Measurements from ENCODE around the gene ZDHHC24. TPM values are rescaled to one million over a fixed set of nuclear protein-coding genes. Genes with fewer than 3 reads are reported as not detected.

The ZDHHC24 gene
- total RNA-seq, 1 experiment from 2014 or later, result 29.5 TPM

DNA sequence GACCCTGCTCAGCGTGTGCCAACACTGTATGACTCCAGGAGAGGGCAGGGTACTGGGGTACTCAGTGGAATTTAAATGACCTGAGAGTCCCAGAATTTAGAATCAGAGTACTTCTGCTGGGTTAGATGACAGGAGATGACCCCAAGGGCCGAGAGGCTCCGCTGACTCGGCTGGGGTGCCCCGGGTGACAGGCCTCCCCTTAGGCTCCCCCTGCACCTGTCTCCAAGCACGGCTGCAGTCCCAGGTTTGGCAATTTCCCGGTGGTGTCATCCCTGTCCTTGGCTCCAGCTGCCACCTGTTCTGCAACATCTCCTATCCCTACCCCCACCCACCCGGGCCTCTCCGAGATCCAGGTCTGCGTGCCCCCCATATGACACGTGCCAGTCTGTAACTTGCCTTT lies 2.2 kb upstream of the ZDHHC24 start:
- no peak overlapping the region for H3K27ac ChIP-seq (ENCODE audit: low read length)
- no peaks in the 10 kb centered on the region for H3K36me3 ChIP-seq (ENCODE audit: control insufficient read depth, insufficient read depth, low read length)
- TF ChIP-seq POLR2AphosphoS5 (IDR thresholded peaks at IDR 0.05; ENCODE audit: low read depth, low read length) (no peak), TCF7L2 (IDR thresholded peaks at IDR 0.05; ENCODE audit: low read depth, low read length) (no peak), CTCF (IDR thresholded peaks at IDR 0.05) (no peak), SIN3A (IDR thresholded peaks at IDR 0.05; ENCODE audit: borderline replicate concordance, insufficient read depth, low read depth, low read length) (no peak)
- TF ChIP-seq, protein P1, sequence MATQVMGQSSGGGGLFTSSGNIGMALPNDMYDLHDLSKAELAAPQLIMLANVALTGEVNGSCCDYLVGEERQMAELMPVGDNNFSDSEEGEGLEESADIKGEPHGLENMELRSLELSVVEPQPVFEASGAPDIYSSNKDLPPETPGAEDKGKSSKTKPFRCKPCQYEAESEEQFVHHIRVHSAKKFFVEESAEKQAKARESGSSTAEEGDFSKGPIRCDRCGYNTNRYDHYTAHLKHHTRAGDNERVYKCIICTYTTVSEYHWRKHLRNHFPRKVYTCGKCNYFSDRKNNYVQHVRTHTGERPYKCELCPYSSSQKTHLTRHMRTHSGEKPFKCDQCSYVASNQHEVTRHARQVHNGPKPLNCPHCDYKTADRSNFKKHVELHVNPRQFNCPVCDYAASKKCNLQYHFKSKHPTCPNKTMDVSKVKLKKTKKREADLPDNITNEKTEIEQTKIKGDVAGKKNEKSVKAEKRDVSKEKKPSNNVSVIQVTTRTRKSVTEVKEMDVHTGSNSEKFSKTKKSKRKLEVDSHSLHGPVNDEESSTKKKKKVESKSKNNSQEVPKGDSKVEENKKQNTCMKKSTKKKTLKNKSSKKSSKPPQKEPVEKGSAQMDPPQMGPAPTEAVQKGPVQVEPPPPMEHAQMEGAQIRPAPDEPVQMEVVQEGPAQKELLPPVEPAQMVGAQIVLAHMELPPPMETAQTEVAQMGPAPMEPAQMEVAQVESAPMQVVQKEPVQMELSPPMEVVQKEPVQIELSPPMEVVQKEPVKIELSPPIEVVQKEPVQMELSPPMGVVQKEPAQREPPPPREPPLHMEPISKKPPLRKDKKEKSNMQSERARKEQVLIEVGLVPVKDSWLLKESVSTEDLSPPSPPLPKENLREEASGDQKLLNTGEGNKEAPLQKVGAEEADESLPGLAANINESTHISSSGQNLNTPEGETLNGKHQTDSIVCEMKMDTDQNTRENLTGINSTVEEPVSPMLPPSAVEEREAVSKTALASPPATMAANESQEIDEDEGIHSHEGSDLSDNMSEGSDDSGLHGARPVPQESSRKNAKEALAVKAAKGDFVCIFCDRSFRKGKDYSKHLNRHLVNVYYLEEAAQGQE (IDR thresholded peaks at IDR 0.05; ENCODE audit: insufficient read depth in 1 of 2, low read depth in 2 of 2, low read length in 1 of 2), result no peak
- CTCF ChIA-PET, result no interaction called here
- no peaks in the 10 kb centered on the region for H3K27me3 ChIP-seq (ENCODE audit: control insufficient read depth, insufficient read depth, low read length)
- POLR2A ChIA-PET, result no interaction called here
- H3K4me1 ChIP-seq (ENCODE audit: control insufficient read depth, insufficient read depth, low read length), result peaks cover 9% of the 10 kb centered on the region
- H3K9me3 ChIP-seq (ENCODE audit: control insufficient read depth, insufficient read depth, low read depth, low read length), result no peaks in the 10 kb centered on the region
- no peak for DNase-seq (ENCODE audit: low read depth, low spot score)
- no peak for ATAC-seq
- in situ Hi-C loops (cut with HindIII; ENCODE audit: low pct_unique_long_range_greater_than_20kb, low sequenced_read_pairs) (no loop called here), intact Hi-C loops (cut with micrococcal nuclease; ENCODE audit: unreplicated experiment) (no loop called here)
- BruUV-seq (replicated peaks), result no TSS peak
- no peak overlapping the region for H3K4me3 ChIP-seq (ENCODE audit: low read depth in 2 of 2, low read length in 2 of 2)

DNA sequence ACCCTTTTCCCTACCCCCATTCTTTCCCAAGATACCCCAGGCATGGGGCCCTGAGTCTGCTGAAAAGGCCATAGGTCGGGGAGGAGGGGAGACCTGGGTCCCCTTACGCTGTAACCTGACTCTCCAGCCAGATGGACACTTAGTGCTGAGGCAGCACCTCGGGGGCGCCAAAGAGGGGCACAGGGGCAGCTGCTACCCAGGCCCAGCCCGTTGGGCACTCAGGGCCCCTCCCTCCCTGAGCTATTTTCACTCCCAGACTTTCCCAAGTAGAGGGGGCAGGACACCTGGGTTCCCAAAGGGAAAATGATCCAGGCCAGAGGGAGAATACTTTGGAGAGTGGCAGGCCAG lies 1.8 kb upstream of the ZDHHC24 start:
- no peak for DNase-seq (ENCODE audit: low read depth, low spot score)
- intact Hi-C loops (cut with micrococcal nuclease; ENCODE audit: unreplicated experiment) (no loop called here), in situ Hi-C loops (cut with HindIII; ENCODE audit: low pct_unique_long_range_greater_than_20kb, low sequenced_read_pairs) (no loop called here)
- Histone ChIP-seq H3K36me3 (ENCODE audit: control insufficient read depth, insufficient read depth, low read length) (no peaks in the 10 kb centered on the region), H3K4me1 (ENCODE audit: control insufficient read depth, insufficient read depth, low read length) (peaks cover 9% of the 10 kb centered on the region), H3K9me3 (ENCODE audit: control insufficient read depth, insufficient read depth, low read depth, low read length) (no peaks in the 10 kb centered on the region), H3K27me3 (ENCODE audit: control insufficient read depth, insufficient read depth, low read length) (no peaks in the 10 kb centered on the region), H3K4me3 (ENCODE audit: low read depth in 2 of 2, low read length in 2 of 2) (no peak overlapping the region), H3K27ac (ENCODE audit: low read length) (no peak overlapping the region)
- POLR2A ChIA-PET, result no interaction called here
- CTCF ChIA-PET, result interaction anchor here (0.6 kb wide), 1 partner anchor 71 kb away, joined by 5 read pairs; no protein-coding TSS in a partner anchor
- no peak for ATAC-seq
- TF ChIP-seq TCF7L2 (IDR thresholded peaks at IDR 0.05; ENCODE audit: low read depth, low read length) (no peak), SIN3A (IDR thresholded peaks at IDR 0.05; ENCODE audit: borderline replicate concordance, insufficient read depth, low read depth, low read length) (no peak), POLR2AphosphoS5 (IDR thresholded peaks at IDR 0.05; ENCODE audit: low read depth, low read length) (no peak), CTCF (IDR thresholded peaks at IDR 0.05) (no peak)
- TF ChIP-seq, protein P1 (IDR thresholded peaks at IDR 0.05; ENCODE audit: insufficient read depth in 1 of 2, low read depth in 2 of 2, low read length in 1 of 2), result no peak
- BruUV-seq (replicated peaks), result no TSS peak

Data from Panc1 (cell line).